ENCODE data around the gene MINPP1.

DNA sequence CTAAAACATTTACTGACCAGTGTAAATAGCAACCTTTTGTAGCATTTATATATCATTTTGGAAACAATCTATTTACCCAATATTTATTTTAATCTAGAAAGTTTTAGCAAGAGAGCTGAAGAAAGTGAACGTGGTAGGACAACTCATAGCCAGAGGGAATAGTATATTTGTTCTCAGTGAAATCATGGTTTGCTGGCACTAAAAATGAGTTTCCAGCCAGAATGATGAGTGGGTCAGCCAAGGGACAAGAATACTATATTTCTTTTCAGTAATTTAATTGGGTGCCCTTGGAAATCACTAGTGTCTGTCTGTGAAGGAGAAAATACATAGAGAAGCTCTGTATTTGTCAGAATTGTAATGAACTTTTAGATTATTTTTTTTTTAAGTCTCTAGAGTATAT is 74.9 kb downstream of the MINPP1 start:
- TF ChIP-seq, protein P1, sequence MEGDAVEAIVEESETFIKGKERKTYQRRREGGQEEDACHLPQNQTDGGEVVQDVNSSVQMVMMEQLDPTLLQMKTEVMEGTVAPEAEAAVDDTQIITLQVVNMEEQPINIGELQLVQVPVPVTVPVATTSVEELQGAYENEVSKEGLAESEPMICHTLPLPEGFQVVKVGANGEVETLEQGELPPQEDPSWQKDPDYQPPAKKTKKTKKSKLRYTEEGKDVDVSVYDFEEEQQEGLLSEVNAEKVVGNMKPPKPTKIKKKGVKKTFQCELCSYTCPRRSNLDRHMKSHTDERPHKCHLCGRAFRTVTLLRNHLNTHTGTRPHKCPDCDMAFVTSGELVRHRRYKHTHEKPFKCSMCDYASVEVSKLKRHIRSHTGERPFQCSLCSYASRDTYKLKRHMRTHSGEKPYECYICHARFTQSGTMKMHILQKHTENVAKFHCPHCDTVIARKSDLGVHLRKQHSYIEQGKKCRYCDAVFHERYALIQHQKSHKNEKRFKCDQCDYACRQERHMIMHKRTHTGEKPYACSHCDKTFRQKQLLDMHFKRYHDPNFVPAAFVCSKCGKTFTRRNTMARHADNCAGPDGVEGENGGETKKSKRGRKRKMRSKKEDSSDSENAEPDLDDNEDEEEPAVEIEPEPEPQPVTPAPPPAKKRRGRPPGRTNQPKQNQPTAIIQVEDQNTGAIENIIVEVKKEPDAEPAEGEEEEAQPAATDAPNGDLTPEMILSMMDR (IDR thresholded peaks at IDR 0.05): no peak
- TF ChIP-seq EZH2 (IDR thresholded peaks at IDR 0.05) (no peak), EZH2phosphoT487 (IDR thresholded peaks at IDR 0.05) (no peak)

All from neural progenitor cell (in vitro differentiated cells).